OCI-LY1 (cell line): ENCODE data around the gene SHKBP1.

Experiments
- CTCF ChIP-seq: fragments of 200-600 bp; sonication (generic), shearing (Covaris generic); IDR thresholded peaks from 2 replicates; pipeline ENCODE4 v1.5.1; 2017; ENCODE audit warnings: mild to moderate bottlenecking, antibody characterized with exemption, low read length, moderate library complexity, mixed read lengths
- EZH2 ChIP-seq: fragments of 200-600 bp; sonication (generic), shearing (Covaris generic); IDR thresholded peaks from 2 replicates; pipeline ENCODE4 v1.8.0; 2017; ENCODE audit warnings: borderline replicate concordance, mixed run types, mild to moderate bottlenecking, antibody characterized with exemption, low read length, moderate library complexity, mixed read lengths

- TF ChIP-seq CTCF (no peak), EZH2 (no peak)
Observed at GRCh38 chr19:40600570-40601133, 24.0 kb downstream of the SHKBP1 start.
